Tibial nerve (tissue), 4 donors: Measurements from ENCODE around the gene TNFAIP2. TPM values are rescaled to one million over a fixed set of nuclear protein-coding genes. Genes with fewer than 3 reads are reported as not detected.

Source experiments
- DNase-seq, 2 donors: peaks; one replicate each; pipeline ENCODE4 v3.0.0-alpha.2; 2019; ENCODE audit warnings: low spot score in 2 of 2
- H3K27ac ChIP-seq, 4 donors: fragments of 200-600 bp; sonication (generic) in 3 of 4; one replicate each; pipeline ENCODE4 v1.5.1; 2017 to 2019; ENCODE audit warnings: mild to moderate bottlenecking in 1 of 4
- H3K27me3 ChIP-seq, 2 donors: fragments of 200-600 bp; sonication (generic) in 1 of 2; one replicate each; pipeline versions ENCODE4 v1.5.1 to v1.6.0; 2017 to 2019
- H3K36me3 ChIP-seq, 3 donors: fragments of 200-600 bp; sonication (generic); one replicate each; pipeline ENCODE4 v1.5.1; 2018 to 2019
- H3K4me1 ChIP-seq, 4 donors: fragments of 200-600 bp; sonication (generic) in 3 of 4; one replicate each; pipeline ENCODE4 v1.5.1; 2017 to 2019
- H3K4me3 ChIP-seq, 4 donors: fragments of 200-600 bp; sonication (generic) in 3 of 4; one replicate each; pipeline ENCODE4 v1.5.1; 2017 to 2019; ENCODE audit warnings: mild to moderate bottlenecking in 1 of 4, moderate library complexity in 1 of 4
- H3K9me3 ChIP-seq, 4 donors: fragments of 200-600 bp; sonication (generic) in 3 of 4; one replicate each; pipeline ENCODE4 v1.5.1; 2017 to 2019
- EP300 ChIP-seq, 2 donors: sonication (generic); formaldehyde crosslinking; IDR thresholded peaks; one replicate each; pipeline ENCODE4 v1.6.1; 2017; ENCODE audit warnings: antibody characterized with exemption in 2 of 2, mild to moderate bottlenecking in 1 of 2
- POLR2A ChIP-seq, 2 donors: fragments of 450-650 bp; IDR thresholded peaks; one replicate each; pipeline ENCODE4 v1.6.1; 2017; ENCODE audit warnings: antibody characterized with exemption in 2 of 2, mild to moderate bottlenecking in 2 of 2, moderate library complexity in 2 of 2
- WGBS, 2 donors: methylation state at CpG; one replicate each; pipeline ENCODE4 v1.1.5; 2018; 5-methylcytosine and 5-hydroxymethylcytosine counted together
- total RNA-seq, 4 donors: library from RNA; depleted of rRNA; stranded (reverse); fragments of >200 nt; gene quantifications; one replicate each; pipeline ENCODE4 v1.1.0, GENCODE V29; 2016
- TF ChIP-seq, protein P1 (sequence below), 5 experiments: fragments of 200-600 bp in 3 of 5; fragments of 450-650 bp in 2 of 5; sonication (generic) in 3 of 5; IDR thresholded peaks; one replicate each; pipeline ENCODE4 v1.5.1; 2016 to 2019; ENCODE audit warnings: antibody characterized with exemption in 5 of 5, mild to moderate bottlenecking in 3 of 5, moderate library complexity in 2 of 5

The TNFAIP2 gene
- total RNA-seq, 4 donors from 2014 or later = 42.9 to 49.4 (median 47.8) TPM

DNA sequence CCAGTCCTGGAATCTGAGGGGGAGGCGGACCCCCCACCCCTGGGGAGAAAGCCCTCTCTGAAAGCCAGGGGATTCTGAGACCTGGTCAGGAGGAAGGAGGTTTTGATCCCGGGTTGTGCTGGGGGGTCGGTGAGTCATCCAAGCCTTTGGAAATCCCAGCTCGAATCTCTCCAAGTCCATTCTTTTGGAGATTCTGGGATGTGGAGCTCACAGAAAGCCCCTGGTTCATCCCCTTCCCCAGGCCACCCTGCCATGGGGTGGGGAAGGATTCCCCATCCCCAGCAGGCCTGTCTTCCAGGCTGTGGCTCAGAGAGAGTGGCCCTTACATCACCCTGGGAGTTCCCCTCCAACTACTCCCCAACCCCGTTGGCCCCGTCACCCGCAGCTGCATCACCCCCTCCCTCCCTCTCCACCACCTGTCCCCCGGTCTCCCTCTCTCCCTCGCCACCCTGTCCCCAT, 14.5 kb upstream of the TNFAIP2 start:
- no peak for TF ChIP-seq POLR2A (IDR thresholded peaks at IDR 0.05)
- TF ChIP-seq EP300 (IDR thresholded peaks at IDR 0.05) = no peak
- TF ChIP-seq, protein P1, sequence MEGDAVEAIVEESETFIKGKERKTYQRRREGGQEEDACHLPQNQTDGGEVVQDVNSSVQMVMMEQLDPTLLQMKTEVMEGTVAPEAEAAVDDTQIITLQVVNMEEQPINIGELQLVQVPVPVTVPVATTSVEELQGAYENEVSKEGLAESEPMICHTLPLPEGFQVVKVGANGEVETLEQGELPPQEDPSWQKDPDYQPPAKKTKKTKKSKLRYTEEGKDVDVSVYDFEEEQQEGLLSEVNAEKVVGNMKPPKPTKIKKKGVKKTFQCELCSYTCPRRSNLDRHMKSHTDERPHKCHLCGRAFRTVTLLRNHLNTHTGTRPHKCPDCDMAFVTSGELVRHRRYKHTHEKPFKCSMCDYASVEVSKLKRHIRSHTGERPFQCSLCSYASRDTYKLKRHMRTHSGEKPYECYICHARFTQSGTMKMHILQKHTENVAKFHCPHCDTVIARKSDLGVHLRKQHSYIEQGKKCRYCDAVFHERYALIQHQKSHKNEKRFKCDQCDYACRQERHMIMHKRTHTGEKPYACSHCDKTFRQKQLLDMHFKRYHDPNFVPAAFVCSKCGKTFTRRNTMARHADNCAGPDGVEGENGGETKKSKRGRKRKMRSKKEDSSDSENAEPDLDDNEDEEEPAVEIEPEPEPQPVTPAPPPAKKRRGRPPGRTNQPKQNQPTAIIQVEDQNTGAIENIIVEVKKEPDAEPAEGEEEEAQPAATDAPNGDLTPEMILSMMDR (IDR thresholded peaks at IDR 0.05) = no peak
- H3K27me3 ChIP-seq = peaks cover 0 to 11% of the 10 kb centered on the region in 2 donors
- H3K27ac ChIP-seq = peak overlapping the region in 1 of 4 donors; percentile 29
- H3K4me3 ChIP-seq = no peak overlapping the region
- DNase-seq = no peak
- H3K9me3 ChIP-seq = no peaks in the 10 kb centered on the region
- WGBS, 2 donors = 15 to 42% methylated on average over 7 to 8 of the region's 9 CpGs
- H3K36me3 ChIP-seq = no peaks in the 10 kb centered on the region
- peaks cover 0 to 54% (median 35%) of the 10 kb centered on the region in 4 donors for H3K4me1 ChIP-seq

DNA sequence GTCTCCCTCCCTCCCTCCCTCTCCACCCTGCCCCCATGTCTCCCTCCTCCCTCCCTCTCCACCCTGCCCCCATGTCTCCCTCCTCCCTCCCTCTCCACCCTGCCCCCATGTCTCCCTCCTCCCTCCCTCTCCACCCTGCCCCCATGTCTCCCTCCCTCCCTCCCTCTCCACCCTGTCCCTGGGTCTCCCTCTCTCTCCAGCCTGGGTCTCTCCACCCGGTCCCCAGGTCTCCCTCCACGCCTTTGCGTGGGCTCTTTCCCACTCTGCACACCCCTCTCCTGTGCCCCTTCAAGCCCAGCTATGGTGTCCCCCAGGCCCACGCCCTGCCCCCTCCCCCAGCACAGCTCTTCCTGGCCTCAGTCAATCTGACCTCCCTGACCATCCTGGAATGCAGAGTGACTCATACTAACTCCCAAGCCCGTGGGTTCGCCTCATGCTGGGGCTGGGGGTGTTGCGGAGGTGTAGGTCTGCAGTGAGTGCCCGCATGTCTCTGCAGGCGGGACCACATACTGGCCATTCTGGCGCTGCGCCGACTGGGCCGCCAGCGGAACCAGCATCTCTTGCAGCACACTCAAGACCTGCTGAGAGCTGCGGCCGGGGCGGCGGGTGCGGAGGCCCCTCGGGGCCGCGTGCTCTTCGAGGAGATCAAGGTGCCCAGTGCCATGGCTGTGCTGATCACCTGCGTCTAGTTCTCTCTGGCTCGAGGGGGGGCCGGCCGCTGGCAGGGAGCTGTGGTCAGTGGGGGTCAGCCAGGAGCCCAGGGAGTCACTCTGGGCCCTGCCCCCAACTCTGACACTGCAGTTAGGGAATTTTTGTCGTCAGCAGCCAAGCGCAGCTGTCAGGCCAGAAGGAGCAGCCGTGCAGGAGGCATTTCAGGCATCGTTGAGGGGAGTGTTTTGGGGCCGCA, 13.5 kb upstream of the TNFAIP2 start:
- no peaks in the 10 kb centered on the region for H3K36me3 ChIP-seq
- 23 to 33% methylated on average over 13 to 26 of the region's 32 CpGs for WGBS, 2 donors
- H3K9me3 ChIP-seq = no peaks in the 10 kb centered on the region
- TF ChIP-seq, protein P1 (IDR thresholded peaks at IDR 0.05) = no peak
- TF ChIP-seq POLR2A (IDR thresholded peaks at IDR 0.05) (no peak), EP300 (IDR thresholded peaks at IDR 0.05) (no peak)
- peak overlapping the region in 2 of 4 donors; percentile 29 to 54 for H3K27ac ChIP-seq
- peaks cover 0 to 54% (median 28%) of the 10 kb centered on the region in 4 donors for H3K4me1 ChIP-seq
- no peak overlapping the region for H3K4me3 ChIP-seq
- H3K27me3 ChIP-seq = peaks cover 0 to 1% of the 10 kb centered on the region in 2 donors
- DNase-seq = no peak

DNA sequence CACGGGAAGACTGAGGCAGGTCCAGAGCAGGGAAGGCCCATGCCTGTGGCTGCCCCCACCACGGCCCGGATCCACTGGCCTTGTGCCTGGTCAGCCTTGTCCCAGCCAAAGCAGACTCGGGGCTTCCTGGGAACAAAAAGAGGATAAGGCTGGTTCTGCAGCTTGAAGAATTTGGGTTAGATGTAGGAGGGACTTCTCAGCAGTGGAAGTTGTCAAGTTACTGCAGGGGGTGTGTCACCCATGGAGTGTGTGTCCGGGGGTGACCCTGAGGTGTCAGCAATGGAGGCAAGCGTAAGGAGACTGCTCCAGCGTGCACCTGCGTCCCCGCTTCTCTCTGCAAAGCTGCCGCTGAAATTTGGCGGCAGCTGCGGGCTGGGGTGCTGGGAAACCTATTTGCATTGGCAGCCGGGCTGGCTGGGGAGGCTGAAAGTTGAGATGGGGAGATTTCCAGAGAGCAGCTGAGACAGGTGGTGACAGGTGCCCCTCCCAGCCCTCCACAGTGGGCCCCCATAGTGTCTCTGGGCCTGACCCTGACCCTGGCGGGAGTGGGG, 12.5 kb upstream of the TNFAIP2 start:
- Histone ChIP-seq H3K4me1 (peaks cover 0 to 54% (median 23%) of the 10 kb centered on the region in 4 donors), H3K27ac (peak overlapping the region in 2 of 4 donors; percentile 29 to 54), H3K4me3 (no peak overlapping the region), H3K27me3 (no peaks in the 10 kb centered on the region), H3K36me3 (no peaks in the 10 kb centered on the region), H3K9me3 (no peaks in the 10 kb centered on the region)
- no peak for DNase-seq
- TF ChIP-seq EP300 (IDR thresholded peaks at IDR 0.05) (no peak), POLR2A (IDR thresholded peaks at IDR 0.05) (no peak)
- TF ChIP-seq, protein P1 (IDR thresholded peaks at IDR 0.05) = no peak
- 60 to 63% methylated on average over 14 of the region's 14 CpGs for WGBS, 2 donors

DNA sequence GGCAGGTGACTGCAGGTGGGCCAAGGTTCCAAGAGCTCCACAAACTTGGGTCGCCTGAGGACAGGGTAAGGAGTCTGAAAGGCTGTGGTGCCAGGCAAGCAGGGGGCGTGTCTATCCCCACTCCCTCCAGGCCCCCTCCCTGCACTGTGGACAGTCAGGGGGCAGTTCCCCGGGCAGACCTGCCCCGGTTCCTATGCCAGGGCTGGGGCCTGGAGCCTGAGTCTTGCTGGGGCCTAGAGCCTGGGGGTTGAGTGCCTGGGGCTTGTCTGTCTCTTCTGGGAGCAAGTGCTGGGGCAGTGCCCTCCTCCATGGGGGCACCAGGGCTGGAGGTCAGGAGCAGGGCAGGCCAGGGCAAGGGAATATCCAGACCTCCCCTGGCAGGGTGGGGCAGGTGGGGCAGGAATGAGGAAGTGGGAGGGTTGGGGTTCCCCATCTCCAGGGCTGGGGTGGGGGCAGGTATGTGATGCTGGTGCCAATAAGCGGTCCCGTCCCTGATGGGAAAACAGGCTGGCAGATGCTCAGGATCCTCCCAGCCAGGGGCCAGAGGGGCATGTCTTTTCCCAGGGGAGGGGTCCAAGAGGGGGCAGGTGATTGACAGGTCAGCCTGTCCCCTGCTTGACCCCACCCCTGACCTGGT, 11.9 kb upstream of the TNFAIP2 start:
- Histone ChIP-seq H3K27me3 (no peaks in the 10 kb centered on the region), H3K4me1 (peaks cover 0 to 54% (median 23%) of the 10 kb centered on the region in 4 donors), H3K27ac (peak overlapping the region in 1 of 4 donors; percentile 14), H3K9me3 (no peaks in the 10 kb centered on the region), H3K36me3 (no peaks in the 10 kb centered on the region), H3K4me3 (no peak overlapping the region)
- WGBS, 2 donors = 70 to 87% methylated on average over 6 of the region's 6 CpGs
- TF ChIP-seq, protein P1 (IDR thresholded peaks at IDR 0.05) = no peak
- no peak for TF ChIP-seq EP300 (IDR thresholded peaks at IDR 0.05)
- TF ChIP-seq POLR2A (IDR thresholded peaks at IDR 0.05) = no peak
- DNase-seq = no peak
